ENCODE measurements around the gene FAM20C. TPM values are rescaled to one million over a fixed set of nuclear protein-coding genes. Genes with fewer than 3 reads are reported as not detected.

FAM20C gene
- total RNA-seq, 1 experiment from 2014 or later: 87.9 TPM

DNA sequence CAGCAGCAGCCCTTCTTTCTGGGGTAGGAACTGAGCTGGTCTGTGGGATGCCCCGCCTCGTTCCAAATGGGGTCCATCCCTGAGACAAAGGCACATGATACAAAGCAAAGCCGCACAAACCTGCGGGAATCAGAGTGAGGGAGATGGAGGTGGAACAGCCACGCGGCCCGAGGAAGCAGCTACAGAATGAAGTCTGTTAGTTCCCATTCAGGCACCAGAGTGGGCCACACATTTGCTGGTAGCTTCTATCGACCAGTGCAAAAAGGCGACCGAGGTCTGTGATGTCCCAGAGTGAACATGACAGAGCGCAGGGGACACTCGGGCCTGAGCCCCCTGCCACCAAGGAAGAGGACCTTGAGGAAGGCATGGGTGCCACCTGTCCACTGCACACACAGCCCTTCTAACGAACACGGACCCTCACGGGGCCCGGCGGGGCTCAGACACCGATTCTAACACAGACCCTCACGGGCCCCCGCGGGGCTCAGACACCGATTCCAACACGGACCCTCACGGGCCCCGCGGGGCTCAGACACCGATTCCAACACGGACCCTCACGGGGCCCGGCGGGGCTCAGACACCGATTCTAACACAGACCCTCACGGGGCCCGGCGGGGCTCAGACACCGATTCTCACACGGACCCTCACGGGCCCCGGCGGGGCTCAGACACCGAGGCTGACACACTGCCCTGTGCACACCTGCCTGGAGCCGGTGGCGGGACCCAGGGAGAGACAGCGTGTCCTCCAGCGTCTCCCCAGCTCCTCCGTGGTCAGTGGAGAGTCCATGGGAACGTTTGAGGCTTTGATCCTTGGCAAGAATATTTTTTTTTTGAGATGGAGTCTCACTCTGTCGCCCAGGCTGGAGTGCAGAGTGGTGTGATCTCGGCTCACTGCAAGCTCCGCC lies 32.8 kb upstream of the FAM20C start:
- DNase-seq: no peak
- Histone ChIP-seq H3K9me2 (replicated peaks; ENCODE audit: low read length) (no peaks in the 10 kb centered on the region), H3F3A (ENCODE audit: low read length, unreplicated experiment) (no peaks in the 10 kb centered on the region), H3K9ac (ENCODE audit: low read length) (no peak overlapping the region), H3K4me1 (ENCODE audit: insufficient read depth, low read length) (peaks cover 6% of the 10 kb centered on the region; the same call in 1 of the 2 replicates), H2AFZ (ENCODE audit: low read length) (no peak overlapping the region), H3K79me2 (ENCODE audit: low read length) (no peaks in the 10 kb centered on the region), H3K4me3 (ENCODE audit: low read length) (no peak overlapping the region), H3K27me3 (ENCODE audit: low read length) (no peaks in the 10 kb centered on the region), H3K27ac (ENCODE audit: low read length) (no peak overlapping the region), H3K36me3 (ENCODE audit: low read depth, low read length) (no peaks in the 10 kb centered on the region), H3K9me3 (ENCODE audit: low read length) (no peaks in the 10 kb centered on the region), H4K20me1 (ENCODE audit: low read length) (no peaks in the 10 kb centered on the region), H3K4me2 (ENCODE audit: low read length) (no peak overlapping the region)
- ATAC-seq: no peak
- intact Hi-C loops (cut with micrococcal nuclease): no loop called here
- ChIA-PET POLR2A (ENCODE audit: unreplicated experiment) (no interaction called here), CTCF (no interaction called here)
- no TSS peak for BruUV-seq (replicated peaks)
- TF ChIP-seq, protein P1, sequence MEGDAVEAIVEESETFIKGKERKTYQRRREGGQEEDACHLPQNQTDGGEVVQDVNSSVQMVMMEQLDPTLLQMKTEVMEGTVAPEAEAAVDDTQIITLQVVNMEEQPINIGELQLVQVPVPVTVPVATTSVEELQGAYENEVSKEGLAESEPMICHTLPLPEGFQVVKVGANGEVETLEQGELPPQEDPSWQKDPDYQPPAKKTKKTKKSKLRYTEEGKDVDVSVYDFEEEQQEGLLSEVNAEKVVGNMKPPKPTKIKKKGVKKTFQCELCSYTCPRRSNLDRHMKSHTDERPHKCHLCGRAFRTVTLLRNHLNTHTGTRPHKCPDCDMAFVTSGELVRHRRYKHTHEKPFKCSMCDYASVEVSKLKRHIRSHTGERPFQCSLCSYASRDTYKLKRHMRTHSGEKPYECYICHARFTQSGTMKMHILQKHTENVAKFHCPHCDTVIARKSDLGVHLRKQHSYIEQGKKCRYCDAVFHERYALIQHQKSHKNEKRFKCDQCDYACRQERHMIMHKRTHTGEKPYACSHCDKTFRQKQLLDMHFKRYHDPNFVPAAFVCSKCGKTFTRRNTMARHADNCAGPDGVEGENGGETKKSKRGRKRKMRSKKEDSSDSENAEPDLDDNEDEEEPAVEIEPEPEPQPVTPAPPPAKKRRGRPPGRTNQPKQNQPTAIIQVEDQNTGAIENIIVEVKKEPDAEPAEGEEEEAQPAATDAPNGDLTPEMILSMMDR (conservative IDR thresholded peaks at IDR 0.05; ENCODE audit: low read depth, low read length): no peak
- TF ChIP-seq EZH2 (IDR thresholded peaks at IDR 0.05; ENCODE audit: low read length, unreplicated experiment) (no peak), EZH2phosphoT487 (IDR thresholded peaks at IDR 0.05; ENCODE audit: borderline replicate concordance, low read length) (no peak)

DNA sequence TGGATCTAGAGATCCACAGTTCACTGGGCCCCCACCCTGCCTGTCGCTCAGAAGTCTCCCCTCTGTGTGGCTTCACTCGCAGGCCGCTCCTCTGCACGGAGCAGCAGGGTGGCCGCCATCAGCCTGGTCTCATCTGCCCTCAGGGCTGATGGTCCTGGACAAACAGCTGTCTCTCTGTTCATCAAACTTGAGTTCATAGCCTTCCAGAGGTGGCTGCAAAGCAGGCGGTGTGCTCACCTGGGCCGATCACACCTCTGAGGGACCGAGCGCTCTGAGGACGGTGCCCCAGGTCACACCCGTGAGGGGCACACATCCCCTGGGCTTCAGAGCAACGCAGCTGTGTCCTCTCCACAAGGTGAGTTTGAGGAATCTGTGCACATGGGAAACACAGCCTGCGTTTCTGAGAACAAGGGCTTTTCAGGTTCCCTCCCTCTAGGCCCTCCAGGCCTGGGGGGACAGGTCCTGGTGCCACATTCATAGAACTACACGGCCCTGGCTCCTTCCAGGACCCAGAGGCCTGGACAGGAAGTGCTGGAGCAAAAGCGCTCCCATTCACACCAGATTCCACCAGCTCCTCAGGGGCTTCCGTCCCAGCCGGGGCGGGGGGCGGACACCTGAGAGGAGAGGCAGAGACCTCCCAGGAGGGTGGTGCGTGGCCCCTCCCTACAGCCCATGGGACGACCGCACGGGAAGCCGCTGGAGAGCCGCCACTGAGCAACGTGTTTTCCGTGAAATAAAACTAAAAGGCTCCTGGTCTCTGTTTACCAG lies 31.2 kb upstream of the FAM20C start:
- no peak for ATAC-seq
- intact Hi-C loops (cut with micrococcal nuclease): no loop called here
- no peak for DNase-seq
- no peaks in the 10 kb centered on the region for H4K20me1 ChIP-seq (ENCODE audit: low read length)
- BruUV-seq (replicated peaks): no TSS peak
- no peaks in the 10 kb centered on the region for H3K79me2 ChIP-seq (ENCODE audit: low read length)
- CTCF ChIA-PET: interaction anchor here (0.6 kb wide), 1 partner anchor 97 kb away, joined by 3 read pairs; no protein-coding TSS in a partner anchor
- H3K9me2 ChIP-seq (replicated peaks; ENCODE audit: low read length): no peaks in the 10 kb centered on the region
- H3K36me3 ChIP-seq (ENCODE audit: low read depth, low read length): no peaks in the 10 kb centered on the region
- TF ChIP-seq, protein P1 (conservative IDR thresholded peaks at IDR 0.05; ENCODE audit: low read depth, low read length): no peak
- no peak for TF ChIP-seq EZH2 (IDR thresholded peaks at IDR 0.05; ENCODE audit: low read length, unreplicated experiment)
- no peak for TF ChIP-seq EZH2phosphoT487 (IDR thresholded peaks at IDR 0.05; ENCODE audit: borderline replicate concordance, low read length)
- H3K4me2 ChIP-seq (ENCODE audit: low read length): no peak overlapping the region
- H2AFZ ChIP-seq (ENCODE audit: low read length): no peak overlapping the region
- no peak overlapping the region for H3K27ac ChIP-seq (ENCODE audit: low read length)
- no peaks in the 10 kb centered on the region for H3K27me3 ChIP-seq (ENCODE audit: low read length)
- POLR2A ChIA-PET (ENCODE audit: unreplicated experiment): no interaction called here
- 0 out of 2 replicates have a peak, but pooled peaks cover 5% of the 10 kb centered on the region for H3K4me1 ChIP-seq (ENCODE audit: insufficient read depth, low read length)
- H3K4me3 ChIP-seq (ENCODE audit: low read length): no peak overlapping the region
- no peaks in the 10 kb centered on the region for H3F3A ChIP-seq (ENCODE audit: low read length, unreplicated experiment)
- H3K9me3 ChIP-seq (ENCODE audit: low read length): no peaks in the 10 kb centered on the region
- H3K9ac ChIP-seq (ENCODE audit: low read length): no peak overlapping the region

Data from PC-3 (cell line).